ENCODE data around the gene PLCL2.

Gene PLCL2

DNA sequence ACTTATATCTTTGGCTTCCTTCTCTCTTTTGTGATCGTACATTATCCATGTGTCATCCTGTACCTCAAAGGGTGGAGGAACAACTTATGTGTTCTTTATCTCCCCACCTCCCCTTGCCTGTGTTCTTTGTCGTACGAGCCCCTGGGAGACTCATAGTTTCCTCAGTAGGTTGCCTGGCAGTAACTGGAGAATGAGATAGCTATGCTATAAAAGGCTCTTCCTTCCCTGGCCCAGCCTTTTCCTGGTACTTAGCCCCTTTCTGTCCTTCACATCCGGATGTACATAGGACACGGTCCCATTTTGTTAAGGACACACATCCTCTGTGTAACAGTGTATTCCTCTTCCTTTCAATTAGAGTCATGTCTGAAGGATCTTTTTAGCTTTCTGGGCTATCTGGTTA, 32.1 kb downstream of the PLCL2 start:
- peak overlapping the region; percentile 62 for H3K4me3 Mint-ChIP-seq
- peaks cover 6% of the 10 kb centered on the region for H3K36me3 Mint-ChIP-seq
- no peaks in the 10 kb centered on the region for H3K27me3 Mint-ChIP-seq
- H3K4me1 Mint-ChIP-seq, result peaks cover 88% of the 10 kb centered on the region
- no peaks in the 10 kb centered on the region for H3K9me3 Mint-ChIP-seq
- H3K27ac Mint-ChIP-seq, result peak overlapping the region; percentile 97

DNA sequence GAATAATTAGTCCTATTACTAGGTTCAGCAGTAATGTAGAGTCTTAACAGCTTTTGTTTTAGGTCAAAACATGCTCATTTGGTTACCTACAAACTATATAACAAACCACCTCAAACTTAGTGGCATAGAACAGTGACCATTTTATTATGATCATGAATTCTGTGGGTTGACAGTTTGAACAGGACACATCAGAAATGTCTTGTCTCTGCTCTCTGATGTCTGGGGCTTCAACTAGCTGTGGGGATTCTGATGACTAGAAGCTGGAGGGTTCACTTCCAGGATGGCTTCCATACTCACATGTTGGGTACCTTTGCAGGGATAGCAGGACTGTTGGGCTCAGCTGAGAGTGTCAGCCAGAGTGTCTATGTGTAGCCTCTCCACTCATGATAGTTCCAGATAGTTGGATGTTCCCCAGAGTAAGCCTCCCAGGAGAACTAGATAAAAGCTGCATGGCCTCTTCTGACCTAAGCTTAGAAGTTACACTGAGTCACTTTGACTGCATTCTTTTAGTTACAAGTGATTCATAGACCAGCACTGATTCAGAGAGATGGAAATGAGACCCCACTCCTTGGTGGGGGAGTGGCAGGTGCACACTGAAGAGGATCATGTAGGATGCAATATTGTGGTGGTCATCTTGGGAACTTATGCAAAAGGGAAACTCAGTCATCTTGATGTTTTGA, 32.6 kb downstream of the PLCL2 start:
- H3K4me1 Mint-ChIP-seq, result peaks cover 89% of the 10 kb centered on the region
- H3K36me3 Mint-ChIP-seq, result peaks cover 6% of the 10 kb centered on the region
- no peaks in the 10 kb centered on the region for H3K27me3 Mint-ChIP-seq
- no peaks in the 10 kb centered on the region for H3K9me3 Mint-ChIP-seq
- H3K27ac Mint-ChIP-seq, result peak overlapping the region; percentile 97
- peak overlapping the region; percentile 62 for H3K4me3 Mint-ChIP-seq

DNA sequence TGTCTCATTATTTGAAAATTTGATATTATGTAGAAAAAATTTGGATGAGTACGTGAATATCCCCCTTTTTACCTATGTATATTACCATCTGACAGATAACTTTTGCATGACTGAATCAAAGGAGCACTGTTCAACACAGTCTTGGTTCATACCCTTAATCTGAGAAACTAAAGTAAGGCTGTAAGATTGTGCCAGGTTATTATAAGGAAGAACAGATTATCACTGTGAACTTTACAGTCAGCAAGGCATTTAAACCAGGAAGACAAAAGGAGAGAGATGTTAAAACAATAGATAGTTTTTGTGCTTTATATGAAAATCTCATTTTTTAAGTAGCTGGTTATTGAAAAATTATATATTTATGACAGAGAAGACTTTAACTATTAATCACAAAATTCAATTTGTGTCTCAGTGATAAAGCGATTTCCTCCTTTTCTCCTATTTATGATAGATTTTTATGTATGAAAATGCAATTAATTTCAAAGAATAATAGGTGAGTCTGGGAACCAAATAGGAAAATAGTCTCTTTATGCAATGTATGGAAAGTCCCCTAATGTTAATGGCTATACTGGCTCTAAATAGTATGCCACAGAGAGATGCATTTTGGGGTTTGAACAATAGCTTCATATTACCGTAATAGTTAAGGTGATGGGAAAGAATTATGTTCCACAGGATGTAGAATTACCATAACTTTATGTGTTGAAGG, 33.4 kb downstream of the PLCL2 start:
- Mint-ChIP-seq H3K27me3 (no peaks in the 10 kb centered on the region), H3K9me3 (no peaks in the 10 kb centered on the region), H3K36me3 (peaks cover 4% of the 10 kb centered on the region), H3K27ac (peak overlapping the region; percentile 97), H3K4me1 (peaks cover 86% of the 10 kb centered on the region), H3K4me3 (peak overlapping the region; percentile 51)

DNA sequence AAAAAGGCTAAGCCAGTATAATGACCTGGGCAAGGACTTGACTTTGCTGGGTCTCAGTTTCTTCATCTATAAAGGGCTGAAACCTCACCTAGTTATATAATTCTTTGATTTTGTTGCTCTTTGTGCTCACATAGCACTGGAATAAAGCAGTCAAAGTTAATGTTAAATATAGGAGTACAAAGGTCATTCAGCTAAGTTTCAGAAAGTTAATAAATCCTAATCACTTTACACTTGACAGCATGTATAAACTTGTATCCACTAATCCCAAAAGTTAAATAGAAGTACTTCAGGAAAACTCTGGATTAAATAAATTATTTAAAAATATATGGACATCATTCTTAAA, 33.9 kb downstream of the PLCL2 start:
- no peak overlapping the region for H3K27ac Mint-ChIP-seq
- H3K4me3 Mint-ChIP-seq, result no peak overlapping the region
- peaks cover 5% of the 10 kb centered on the region for H3K36me3 Mint-ChIP-seq
- H3K9me3 Mint-ChIP-seq, result no peaks in the 10 kb centered on the region
- no peaks in the 10 kb centered on the region for H3K27me3 Mint-ChIP-seq
- peaks cover 88% of the 10 kb centered on the region for H3K4me1 Mint-ChIP-seq

DNA sequence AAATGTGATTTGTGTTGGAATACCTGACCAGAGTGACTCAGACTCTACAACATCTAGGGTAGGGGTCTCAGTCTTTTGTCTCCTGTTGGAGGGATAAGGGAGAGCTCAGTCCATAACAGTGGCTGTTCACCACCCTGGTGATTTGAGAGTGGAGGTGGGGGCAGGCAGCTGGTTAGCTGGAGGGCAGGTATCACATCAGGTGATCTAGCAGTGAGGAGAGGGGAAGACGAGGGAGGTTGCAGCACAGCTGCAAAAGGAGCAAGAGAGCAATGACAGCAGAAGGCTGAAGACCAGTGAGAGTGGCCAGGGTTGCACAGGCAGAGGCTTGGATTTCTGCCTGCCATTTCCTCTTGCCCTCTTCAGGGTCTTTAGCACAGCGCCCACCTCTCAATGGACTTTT, 38.4 kb downstream of the PLCL2 start:
- Mint-ChIP-seq H3K4me3 (peak overlapping the region; percentile 43), H3K36me3 (peaks cover 10% of the 10 kb centered on the region), H3K27ac (no peak overlapping the region), H3K9me3 (no peaks in the 10 kb centered on the region), H3K4me1 (peaks cover 75% of the 10 kb centered on the region), H3K27me3 (no peaks in the 10 kb centered on the region)

DNA sequence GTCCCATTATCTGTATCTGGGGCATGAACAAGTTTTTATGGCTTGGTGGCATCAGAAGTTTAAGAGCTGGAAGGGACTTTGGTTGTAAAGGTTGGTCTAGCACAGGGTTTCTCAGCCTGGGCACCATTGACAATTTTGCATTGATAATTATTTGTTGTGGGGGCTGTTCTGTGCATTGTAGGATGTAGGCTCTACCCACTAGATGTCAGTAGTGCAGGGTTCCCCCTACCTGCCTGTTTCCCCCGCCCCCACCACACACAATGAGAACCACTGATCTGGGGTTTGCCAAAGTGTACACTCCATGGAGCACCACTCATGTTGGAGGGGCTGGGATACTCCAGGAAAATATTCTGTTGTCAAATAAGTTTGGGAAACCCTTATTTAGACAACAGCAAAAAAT, 42.7 kb downstream of the PLCL2 start:
- Mint-ChIP-seq H3K9me3 (no peaks in the 10 kb centered on the region), H3K36me3 (peaks cover 13% of the 10 kb centered on the region), H3K27ac (no peak overlapping the region), H3K4me1 (peaks cover 80% of the 10 kb centered on the region), H3K4me3 (no peak overlapping the region), H3K27me3 (no peaks in the 10 kb centered on the region)

DNA sequence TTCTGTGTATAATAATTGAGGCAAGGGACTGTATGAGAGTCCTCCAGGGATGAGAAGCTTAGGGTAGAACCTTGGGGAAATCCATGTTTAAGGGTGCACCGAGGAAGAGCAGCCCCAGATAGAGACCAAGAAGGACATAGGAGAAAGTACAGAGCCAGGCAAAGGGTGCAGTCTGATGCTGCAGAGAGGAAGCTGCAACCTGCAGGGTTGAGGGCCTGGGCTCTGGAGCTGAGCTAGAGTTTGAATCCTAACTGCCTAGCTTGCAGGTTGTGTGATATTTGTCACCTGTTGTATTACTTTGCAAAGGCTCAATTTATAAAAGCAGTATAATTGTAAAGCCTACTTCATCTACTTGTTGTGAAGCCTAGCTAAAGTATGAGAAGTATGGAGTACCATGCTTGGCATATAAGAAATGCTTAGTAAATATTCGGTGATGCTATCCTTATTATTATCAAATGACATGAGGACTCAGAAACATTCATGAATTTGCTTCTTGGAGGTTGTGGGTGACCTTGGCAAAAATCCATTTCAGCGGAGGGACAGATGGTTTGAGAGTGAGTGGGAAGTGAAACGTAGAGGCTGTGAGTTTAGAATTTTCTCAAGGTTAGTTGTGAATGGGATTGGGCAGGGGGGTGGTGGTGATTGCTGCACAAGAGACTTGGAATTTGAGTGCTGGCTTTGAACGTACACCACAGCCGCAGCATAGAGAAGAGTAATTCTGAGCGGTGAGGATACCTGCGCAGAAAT, 43.8 kb downstream of the PLCL2 start:
- H3K27me3 Mint-ChIP-seq, result no peaks in the 10 kb centered on the region
- H3K4me3 Mint-ChIP-seq, result no peak overlapping the region
- peak overlapping the region; percentile 60 for H3K27ac Mint-ChIP-seq
- H3K36me3 Mint-ChIP-seq, result peaks cover 16% of the 10 kb centered on the region
- H3K4me1 Mint-ChIP-seq, result peaks cover 83% of the 10 kb centered on the region
- H3K9me3 Mint-ChIP-seq, result no peaks in the 10 kb centered on the region

DNA sequence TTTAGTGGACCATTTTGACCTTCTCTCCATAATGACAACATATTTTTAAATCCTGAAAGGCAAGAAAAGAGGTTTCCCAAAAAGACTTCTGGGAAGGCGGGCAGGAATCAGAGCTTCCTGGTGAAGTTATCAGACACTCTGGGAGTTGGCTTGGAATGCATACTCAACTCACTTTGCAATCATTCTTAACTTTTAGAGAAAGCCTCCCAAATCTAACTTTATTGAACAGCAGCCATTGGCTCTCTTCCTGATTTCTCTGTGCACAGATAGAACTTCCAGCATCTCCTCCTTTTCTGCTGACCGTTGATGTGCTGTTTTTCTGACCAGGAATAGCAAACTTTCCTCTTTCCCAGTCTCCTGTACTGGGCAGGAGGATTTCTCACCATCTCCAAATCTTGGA, 44.6 kb downstream of the PLCL2 start:
- H3K9me3 Mint-ChIP-seq, result no peaks in the 10 kb centered on the region
- H3K36me3 Mint-ChIP-seq, result peaks cover 14% of the 10 kb centered on the region
- peak overlapping the region; percentile 60 for H3K27ac Mint-ChIP-seq
- no peaks in the 10 kb centered on the region for H3K27me3 Mint-ChIP-seq
- H3K4me1 Mint-ChIP-seq, result peaks cover 85% of the 10 kb centered on the region
- no peak overlapping the region for H3K4me3 Mint-ChIP-seq

DNA sequence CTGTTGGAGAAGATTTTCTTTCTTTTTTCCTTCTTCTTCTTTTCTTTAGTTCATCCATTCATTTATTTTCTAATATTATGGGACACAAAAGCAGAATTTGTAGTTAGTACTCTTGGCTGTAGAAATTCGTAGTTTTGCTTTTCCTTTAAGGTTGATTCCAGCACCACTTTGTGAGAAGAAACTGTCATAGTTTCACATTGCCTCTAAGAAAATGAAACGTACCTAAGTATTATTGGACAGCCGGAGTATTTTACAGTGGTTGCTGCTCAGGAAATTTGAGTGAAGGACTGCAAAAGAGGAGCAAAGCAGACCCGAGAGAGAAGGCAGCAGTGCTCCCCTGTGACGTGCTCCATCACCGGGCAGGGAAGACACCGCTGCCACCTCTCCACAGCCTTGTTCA, 48.1 kb downstream of the PLCL2 start:
- Mint-ChIP-seq H3K36me3 (peaks cover 11% of the 10 kb centered on the region), H3K4me1 (peaks cover 100% of the 10 kb centered on the region), H3K27me3 (no peaks in the 10 kb centered on the region), H3K27ac (peak overlapping the region; percentile 53), H3K9me3 (no peaks in the 10 kb centered on the region), H3K4me3 (peak overlapping the region; percentile 59)

DNA sequence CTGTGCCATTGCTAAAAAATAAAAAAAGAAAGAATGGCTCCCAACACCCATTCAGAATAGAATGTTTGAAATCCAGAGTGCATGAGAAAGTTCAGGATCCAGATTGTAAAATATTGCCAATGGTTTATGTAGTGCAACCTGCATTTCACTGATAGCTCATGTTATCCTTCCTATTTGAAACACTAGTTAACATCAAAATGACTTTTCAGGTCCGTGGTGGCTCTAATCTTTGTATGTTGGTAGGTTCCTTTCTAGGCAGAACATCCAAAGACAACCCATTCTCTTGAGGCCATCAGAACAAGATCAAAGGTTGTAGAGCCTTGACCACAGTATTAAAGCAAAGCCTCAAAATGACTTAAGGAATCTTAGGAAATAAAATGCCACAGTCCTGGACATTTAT, 51.0 kb downstream of the PLCL2 start:
- peaks cover 98% of the 10 kb centered on the region for H3K4me1 Mint-ChIP-seq
- no peak overlapping the region for H3K4me3 Mint-ChIP-seq
- no peaks in the 10 kb centered on the region for H3K27me3 Mint-ChIP-seq
- H3K27ac Mint-ChIP-seq, result no peak overlapping the region
- peaks cover 11% of the 10 kb centered on the region for H3K36me3 Mint-ChIP-seq
- no peaks in the 10 kb centered on the region for H3K9me3 Mint-ChIP-seq

DNA sequence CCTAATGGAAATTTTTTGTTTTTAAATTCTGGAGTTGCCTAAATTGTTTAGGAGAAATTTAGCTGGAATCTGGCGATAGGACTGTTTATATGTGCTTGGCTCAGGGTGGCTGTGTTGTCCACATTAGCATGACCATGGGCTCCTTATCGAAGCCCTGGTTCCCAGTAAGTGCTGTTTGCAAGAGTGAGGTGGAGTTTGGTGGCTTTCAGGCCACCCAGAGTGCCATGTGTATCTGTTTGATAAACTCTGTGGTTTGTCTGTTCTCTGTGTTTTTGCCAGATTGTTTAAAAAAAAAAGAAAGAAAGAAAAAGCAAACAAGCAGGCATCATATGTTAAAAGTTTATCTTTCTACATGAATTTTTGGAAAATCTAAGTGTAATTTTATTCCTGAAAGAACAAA, 51.5 kb downstream of the PLCL2 start:
- Mint-ChIP-seq H3K4me3 (peak overlapping the region; percentile 19), H3K27ac (peak overlapping the region; percentile 68), H3K4me1 (peaks cover 98% of the 10 kb centered on the region), H3K36me3 (peaks cover 11% of the 10 kb centered on the region), H3K9me3 (no peaks in the 10 kb centered on the region), H3K27me3 (no peaks in the 10 kb centered on the region)

DNA sequence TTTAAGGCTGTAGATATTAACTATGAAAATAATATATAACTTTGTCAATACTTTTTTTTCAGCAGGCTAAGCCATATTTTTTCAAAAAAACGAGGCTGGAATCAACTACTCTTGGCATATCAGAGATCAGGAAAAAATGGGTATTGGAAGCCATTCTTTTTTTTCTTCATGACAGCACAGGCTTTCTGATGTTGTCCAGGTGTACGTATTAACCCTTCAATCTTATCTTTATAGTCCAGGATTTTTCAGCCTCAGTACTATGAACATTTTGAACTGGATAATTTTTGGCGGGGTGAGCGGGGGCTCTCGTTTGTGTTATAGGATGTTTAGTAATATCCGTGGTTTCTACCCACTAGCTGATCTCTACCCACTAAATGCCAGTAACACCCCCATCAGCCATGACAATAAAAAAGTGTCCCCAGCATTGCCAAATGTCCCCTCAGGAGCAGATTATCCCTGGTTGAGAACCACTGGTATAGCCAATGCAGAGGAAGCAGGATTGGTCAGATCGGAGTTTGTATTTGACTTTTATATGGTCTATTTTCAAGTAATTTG, 52.0 kb downstream of the PLCL2 start:
- peaks cover 11% of the 10 kb centered on the region for H3K36me3 Mint-ChIP-seq
- H3K9me3 Mint-ChIP-seq, result no peaks in the 10 kb centered on the region
- peak overlapping the region; percentile 49 for H3K4me3 Mint-ChIP-seq
- H3K4me1 Mint-ChIP-seq, result peaks cover 98% of the 10 kb centered on the region
- H3K27ac Mint-ChIP-seq, result no peak overlapping the region
- H3K27me3 Mint-ChIP-seq, result no peaks in the 10 kb centered on the region

DNA sequence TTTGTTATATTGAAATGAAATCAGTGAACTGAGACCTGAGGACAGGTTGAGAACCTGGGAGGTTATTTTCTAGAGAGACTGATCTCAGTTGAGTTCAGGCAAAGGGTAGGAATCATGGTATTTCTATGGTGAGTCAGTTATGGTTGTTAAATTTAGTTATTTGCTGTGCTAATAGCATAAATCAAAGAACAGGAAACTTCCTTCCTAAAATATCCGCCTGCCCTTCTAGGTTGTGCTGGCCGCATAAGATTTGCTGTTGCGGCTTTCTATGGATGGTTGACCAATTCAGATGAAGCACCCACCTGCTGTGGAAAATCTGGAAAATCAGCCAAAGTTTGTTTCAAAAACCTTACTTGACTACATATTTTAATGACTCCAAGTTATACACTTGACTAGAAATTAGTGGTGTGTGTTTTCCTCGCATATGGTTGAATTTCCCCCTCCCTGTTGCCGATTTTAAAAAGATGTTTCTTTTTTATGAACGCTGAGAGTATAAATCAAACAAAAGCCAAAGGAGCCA, 52.6 kb downstream of the PLCL2 start:
- H3K9me3 Mint-ChIP-seq, result no peaks in the 10 kb centered on the region
- H3K27me3 Mint-ChIP-seq, result no peaks in the 10 kb centered on the region
- peaks cover 98% of the 10 kb centered on the region for H3K4me1 Mint-ChIP-seq
- no peak overlapping the region for H3K27ac Mint-ChIP-seq
- H3K4me3 Mint-ChIP-seq, result peak overlapping the region; percentile 45
- H3K36me3 Mint-ChIP-seq, result peaks cover 8% of the 10 kb centered on the region

DNA sequence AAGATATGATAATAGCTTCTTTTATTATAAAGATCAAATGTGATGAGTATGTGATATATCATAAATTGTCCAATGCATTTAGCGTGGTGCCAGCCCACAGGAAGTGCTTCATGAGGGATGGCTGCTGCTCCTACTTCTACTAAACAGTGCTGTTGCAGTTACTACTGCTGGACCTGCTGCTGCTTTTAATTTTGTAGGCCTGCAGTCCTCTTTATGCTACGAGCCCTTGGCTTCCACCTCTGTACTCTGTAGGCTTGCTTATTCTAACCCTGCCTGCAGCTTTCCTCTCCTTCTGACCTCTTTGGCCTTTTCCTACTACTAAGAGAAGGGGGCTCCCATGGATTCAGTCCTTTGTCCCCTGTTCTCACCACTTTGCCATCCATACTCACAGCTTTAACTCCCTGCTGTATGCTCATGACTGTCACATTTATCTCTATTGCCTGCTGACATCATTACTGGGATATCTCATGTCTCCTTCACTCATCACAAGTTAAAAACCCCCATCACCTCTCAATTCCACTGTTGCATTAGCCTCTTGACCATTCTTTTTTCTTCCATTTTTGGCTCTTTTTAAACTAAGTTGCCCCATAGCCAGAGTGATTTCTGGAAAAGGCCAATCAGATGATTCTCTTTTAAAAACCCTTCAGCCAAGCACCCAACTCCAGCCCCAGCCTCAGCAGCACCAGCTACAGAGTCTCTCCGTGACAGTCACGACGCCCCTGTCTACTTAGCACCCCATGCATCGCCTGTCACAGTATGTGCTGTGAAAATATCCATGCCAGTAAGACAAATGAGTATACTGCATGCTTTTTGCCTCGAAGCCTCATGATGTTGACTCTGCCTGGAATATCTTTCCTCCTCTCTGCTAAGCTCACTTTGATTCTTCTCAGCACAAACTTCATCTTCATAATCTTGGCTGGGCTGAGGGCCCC, 56.3 kb downstream of the PLCL2 start:
- Mint-ChIP-seq H3K27me3 (no peaks in the 10 kb centered on the region), H3K36me3 (peaks cover 7% of the 10 kb centered on the region), H3K9me3 (no peaks in the 10 kb centered on the region), H3K27ac (peak overlapping the region; percentile 74), H3K4me1 (peaks cover 95% of the 10 kb centered on the region), H3K4me3 (no peak overlapping the region)

DNA sequence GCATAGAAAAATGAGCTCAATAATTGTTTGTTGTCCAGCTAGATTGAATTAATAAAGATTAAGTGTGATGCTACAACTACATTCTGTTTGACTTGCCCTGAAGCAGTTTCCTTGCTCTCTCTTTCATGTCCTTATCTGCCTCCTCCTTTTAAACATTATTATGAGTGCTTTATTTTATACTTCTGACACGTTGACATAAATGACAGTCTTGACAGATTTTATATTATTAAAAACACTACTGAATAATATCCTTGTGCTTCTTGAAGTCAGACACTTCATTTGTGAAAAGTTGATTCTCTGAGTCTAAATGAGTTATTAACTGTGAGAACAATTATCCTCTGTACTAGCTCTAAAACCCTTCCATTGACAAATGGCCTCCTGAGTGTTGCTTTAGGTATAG, 58.2 kb downstream of the PLCL2 start:
- Mint-ChIP-seq H3K4me3 (no peak overlapping the region), H3K4me1 (peaks cover 80% of the 10 kb centered on the region), H3K27ac (peak overlapping the region; percentile 2)

More for the DNA sequence above, 58.2 kb downstream of the PLCL2 start:
- no peaks in the 10 kb centered on the region for H3K27me3 Mint-ChIP-seq
- no peaks in the 10 kb centered on the region for H3K9me3 Mint-ChIP-seq
- H3K36me3 Mint-ChIP-seq, result peaks cover 7% of the 10 kb centered on the region
